ENCODE results near the gene C1orf94. TPM values are rescaled to one million over a fixed set of nuclear protein-coding genes. Genes with fewer than 3 reads are reported as not detected.

The C1orf94 gene
- total RNA-seq, 1 donor from 2014 or later = not detected

DNA sequence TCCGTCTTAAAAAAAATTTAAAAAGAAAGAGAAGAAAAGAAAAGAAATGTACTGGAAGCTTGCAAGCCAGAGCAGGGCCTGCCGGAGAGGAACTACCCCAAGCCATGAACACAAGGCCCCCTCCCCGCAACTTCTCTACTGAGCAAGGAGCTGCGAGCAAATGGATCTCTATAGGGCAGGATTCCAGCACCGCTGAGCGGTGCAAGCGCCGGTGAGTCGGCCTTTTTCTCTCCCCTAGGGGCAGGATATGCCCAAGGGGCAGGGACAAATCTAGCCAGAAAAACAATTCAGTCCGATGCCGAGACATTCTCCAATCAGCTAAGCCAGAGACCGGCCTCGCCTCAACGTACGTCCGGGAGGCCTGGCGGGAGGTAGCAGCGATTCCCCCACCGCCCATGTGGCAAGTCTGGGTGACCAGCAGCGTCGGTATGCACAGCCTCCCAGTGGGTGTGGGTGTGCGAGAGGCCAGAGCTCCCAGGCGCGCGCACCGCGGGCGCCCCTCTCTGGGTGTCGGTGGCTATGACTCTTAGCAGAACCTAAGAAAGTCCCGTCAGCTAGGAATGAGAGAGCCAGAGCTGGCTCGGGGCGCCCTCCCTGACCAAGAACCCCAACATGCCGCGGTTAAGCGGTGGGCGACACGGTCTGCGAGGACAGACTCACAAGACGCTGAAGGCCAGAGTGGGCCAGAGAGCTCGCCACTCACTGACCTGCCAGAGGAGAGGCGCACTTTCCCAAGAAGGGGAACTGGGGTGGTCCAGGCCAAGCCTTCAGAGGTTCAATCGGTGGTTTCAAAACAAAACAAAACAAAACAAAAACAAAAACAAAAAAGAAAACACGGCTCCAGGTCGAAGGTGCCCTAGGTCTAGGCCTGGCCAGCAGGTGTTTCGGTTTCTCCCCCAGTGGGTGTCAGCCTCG, 13.6 kb upstream of the C1orf94 start:
- Mint-ChIP-seq H3K36me3 (no peaks in the 10 kb centered on the region), H3K27ac (peak overlapping the region; percentile 9), H3K4me3 (peak overlapping the region; percentile 68), H3K9me3 (no peaks in the 10 kb centered on the region), H3K4me1 (peaks cover 17% of the 10 kb centered on the region), H3K27me3 (ENCODE audit: low read depth) (peaks cover 97% of the 10 kb centered on the region)
- DNase-seq (ENCODE audit: low spot score in 2 of 2, unreplicated experiment in 2 of 2) = peak in 1 of 2 experiments; percentile 67
- TF ChIP-seq, protein P1, sequence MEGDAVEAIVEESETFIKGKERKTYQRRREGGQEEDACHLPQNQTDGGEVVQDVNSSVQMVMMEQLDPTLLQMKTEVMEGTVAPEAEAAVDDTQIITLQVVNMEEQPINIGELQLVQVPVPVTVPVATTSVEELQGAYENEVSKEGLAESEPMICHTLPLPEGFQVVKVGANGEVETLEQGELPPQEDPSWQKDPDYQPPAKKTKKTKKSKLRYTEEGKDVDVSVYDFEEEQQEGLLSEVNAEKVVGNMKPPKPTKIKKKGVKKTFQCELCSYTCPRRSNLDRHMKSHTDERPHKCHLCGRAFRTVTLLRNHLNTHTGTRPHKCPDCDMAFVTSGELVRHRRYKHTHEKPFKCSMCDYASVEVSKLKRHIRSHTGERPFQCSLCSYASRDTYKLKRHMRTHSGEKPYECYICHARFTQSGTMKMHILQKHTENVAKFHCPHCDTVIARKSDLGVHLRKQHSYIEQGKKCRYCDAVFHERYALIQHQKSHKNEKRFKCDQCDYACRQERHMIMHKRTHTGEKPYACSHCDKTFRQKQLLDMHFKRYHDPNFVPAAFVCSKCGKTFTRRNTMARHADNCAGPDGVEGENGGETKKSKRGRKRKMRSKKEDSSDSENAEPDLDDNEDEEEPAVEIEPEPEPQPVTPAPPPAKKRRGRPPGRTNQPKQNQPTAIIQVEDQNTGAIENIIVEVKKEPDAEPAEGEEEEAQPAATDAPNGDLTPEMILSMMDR (IDR thresholded peaks at IDR 0.05; ENCODE audit: unreplicated experiment) = peak; percentile 54

DNA sequence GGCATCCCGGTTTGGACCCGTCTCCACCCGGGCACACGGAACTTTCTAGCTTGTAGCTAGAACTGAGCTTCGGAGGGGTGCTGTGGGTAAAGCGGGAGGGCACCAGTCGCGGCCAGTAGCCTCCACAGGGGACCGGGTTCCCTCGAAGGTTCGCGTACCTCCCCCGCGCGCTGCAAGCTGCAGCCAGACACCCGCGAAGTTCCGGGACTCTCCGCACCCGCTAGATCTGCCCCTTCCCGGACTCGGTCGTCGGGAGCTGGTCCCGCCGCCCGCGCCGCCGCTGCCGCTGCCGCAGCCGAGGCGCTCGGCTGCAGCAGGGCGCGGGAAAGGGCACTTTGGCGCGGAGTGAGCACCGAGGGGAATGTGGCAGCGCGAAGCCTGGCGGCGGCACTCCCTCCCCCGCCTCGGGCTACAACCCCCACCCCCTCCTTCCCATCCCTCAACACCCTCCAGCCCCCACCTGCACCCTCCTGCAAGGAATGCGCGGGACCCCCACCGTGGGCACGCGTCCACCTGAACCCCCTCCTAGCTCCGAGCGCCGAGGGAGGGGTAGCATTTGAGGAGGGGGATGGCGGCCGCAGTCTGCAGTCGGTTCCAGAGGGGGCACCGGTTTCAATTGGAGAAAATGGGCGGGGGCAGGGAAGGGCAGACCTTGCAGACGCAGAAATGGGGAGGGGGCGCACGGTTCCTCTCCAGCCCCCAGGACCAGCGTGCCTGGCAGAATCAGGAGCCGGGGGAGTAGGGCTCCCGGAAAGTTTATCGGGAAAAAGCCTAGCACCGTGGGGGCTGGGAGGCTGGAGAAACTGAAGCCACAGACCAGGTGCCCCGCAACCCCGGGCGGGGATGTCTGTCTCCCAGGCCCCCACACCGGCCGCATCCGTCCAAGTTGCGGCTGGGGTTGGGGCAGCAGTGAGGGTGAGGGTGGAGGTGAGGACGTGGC, 12.6 kb upstream of the C1orf94 start:
- Mint-ChIP-seq H3K4me3 (peak overlapping the region; percentile 68), H3K36me3 (no peaks in the 10 kb centered on the region), H3K9me3 (no peaks in the 10 kb centered on the region), H3K27ac (no peak overlapping the region), H3K27me3 (ENCODE audit: low read depth) (peaks cover 97% of the 10 kb centered on the region), H3K4me1 (peaks cover 17% of the 10 kb centered on the region)
- TF ChIP-seq, protein P1 (IDR thresholded peaks at IDR 0.05; ENCODE audit: unreplicated experiment) = no peak
- DNase-seq (ENCODE audit: low spot score in 2 of 2, unreplicated experiment in 2 of 2) = no peak

DNA sequence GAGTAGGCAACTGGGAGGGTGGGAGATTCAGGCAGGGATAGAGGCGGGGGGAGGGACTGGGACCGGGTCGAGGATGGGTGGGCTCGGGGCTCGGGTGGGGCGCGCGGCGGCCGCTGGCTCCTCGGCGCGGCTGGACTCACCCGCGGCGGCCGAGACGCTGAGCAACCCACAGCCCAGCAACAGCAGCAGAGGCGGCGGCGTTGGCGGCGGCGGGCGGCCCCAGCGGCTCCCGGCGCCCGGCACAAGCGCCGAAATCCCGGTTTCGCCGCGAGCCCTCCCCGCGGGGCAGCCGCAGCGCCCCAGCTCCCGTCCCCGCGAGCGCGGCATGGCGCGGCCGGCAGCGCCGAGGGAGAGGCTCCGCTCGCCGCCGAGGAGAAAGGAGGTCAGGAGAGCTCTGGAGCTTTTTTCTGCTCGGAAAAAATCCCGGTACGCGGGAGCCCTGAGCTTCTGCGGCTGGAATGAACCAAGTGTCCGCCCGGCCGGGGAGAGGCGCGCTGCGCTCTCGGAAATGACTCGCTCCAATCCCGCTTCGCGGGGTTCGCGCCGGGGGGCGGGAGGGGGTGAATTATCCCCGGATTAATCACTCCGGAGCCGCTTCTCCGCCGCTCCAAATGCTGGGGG, 11.8 kb upstream of the C1orf94 start, which contains the start of gene CSMD2:
TSS of gene CSMD2 (minus strand) at position 460 of the 621 bp plus-strand sequence. CDS start at position 327, 133 bp downstream.
- TF ChIP-seq, protein P1 (IDR thresholded peaks at IDR 0.05; ENCODE audit: unreplicated experiment) = no peak
- H3K36me3 Mint-ChIP-seq = no peaks in the 10 kb centered on the region
- H3K27ac Mint-ChIP-seq = no peak within 1 kb of the TSS
- DNase-seq (ENCODE audit: low spot score in 2 of 2, unreplicated experiment in 2 of 2) = peak in 1 of 2 experiments; percentile 63
- peak within 1 kb of the TSS; percentile 53 for H3K4me3 Mint-ChIP-seq
- H3K27me3 Mint-ChIP-seq (ENCODE audit: low read depth) = peaks cover 97% of the 10 kb centered on the region
- peaks cover 17% of the 10 kb centered on the region for H3K4me1 Mint-ChIP-seq
- no peaks in the 10 kb centered on the region for H3K9me3 Mint-ChIP-seq

DNA sequence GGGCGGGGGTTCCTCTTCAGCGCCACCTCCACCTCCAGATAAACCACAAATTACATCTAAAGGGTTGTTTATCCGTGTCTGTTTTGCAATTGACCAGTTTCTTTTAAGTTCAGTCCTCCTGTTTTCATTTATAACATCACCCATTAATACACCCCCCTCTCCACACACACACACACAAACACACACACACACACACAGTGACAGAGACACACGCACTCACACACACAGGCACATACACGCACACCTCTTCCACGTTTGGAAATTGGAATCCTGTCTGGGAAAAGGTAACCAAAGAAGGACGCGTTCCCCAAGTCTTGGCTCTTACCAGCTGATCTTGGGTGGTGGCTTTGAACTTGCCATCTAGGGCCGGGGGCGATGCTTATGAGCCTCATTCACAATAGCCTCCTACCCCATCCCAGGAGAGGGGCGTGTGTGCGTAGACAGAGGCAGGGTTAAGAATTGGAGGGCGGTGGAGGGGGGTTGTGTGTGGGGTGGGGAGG, 11.2 kb upstream of the C1orf94 start:
- peaks cover 97% of the 10 kb centered on the region for H3K27me3 Mint-ChIP-seq (ENCODE audit: low read depth)
- no peak overlapping the region for H3K27ac Mint-ChIP-seq
- H3K36me3 Mint-ChIP-seq = no peaks in the 10 kb centered on the region
- H3K9me3 Mint-ChIP-seq = no peaks in the 10 kb centered on the region
- H3K4me1 Mint-ChIP-seq = peaks cover 17% of the 10 kb centered on the region
- peak overlapping the region; percentile 43 for H3K4me3 Mint-ChIP-seq
- TF ChIP-seq, protein P1 (IDR thresholded peaks at IDR 0.05; ENCODE audit: unreplicated experiment) = no peak
- DNase-seq (ENCODE audit: low spot score in 2 of 2, unreplicated experiment in 2 of 2) = no peak

DNA sequence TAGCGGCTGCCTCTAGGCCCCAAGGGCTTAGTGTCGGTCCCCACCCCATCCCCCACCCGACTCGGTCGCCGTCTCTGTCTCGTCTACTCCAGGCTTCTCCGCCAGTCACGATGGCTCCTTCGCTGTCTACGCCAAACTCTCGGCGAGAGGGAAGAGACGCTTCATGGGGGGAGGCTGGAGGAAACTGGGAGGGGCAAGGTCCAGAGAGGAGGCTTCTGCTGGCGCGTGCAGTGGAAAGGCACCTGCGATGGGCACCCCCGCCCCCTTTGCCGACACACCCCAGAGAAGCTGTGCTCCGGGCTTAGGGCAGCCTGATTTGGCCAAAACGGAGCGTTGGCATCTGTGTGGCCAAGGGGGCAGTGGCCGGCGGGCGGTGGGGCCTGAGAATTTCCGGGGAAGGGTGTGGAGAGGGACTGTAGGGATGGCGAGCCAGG, 10.5 kb upstream of the C1orf94 start:
- TF ChIP-seq, protein P1 (IDR thresholded peaks at IDR 0.05; ENCODE audit: unreplicated experiment) = no peak
- Mint-ChIP-seq H3K9me3 (no peaks in the 10 kb centered on the region), H3K4me3 (peak overlapping the region; percentile 17), H3K27ac (no peak overlapping the region), H3K4me1 (peaks cover 17% of the 10 kb centered on the region), H3K27me3 (ENCODE audit: low read depth) (peaks cover 97% of the 10 kb centered on the region), H3K36me3 (no peaks in the 10 kb centered on the region)
- DNase-seq (ENCODE audit: low spot score in 2 of 2, unreplicated experiment in 2 of 2) = no peak
